Osteoblast (primary cell): Measurements from ENCODE around the gene GRB10. TPM values are rescaled to one million over a fixed set of nuclear protein-coding genes. Genes with fewer than 3 reads are reported as not detected.

Experiments
- DNase-seq: peaks from one replicate; pipeline ENCODE4 v3.0.0; 2011; ENCODE audit warnings: low spot score, mixed read lengths; ENCODE audit not compliant: insufficient read length; ENCODE audit errors: missing footprints
- H2AFZ ChIP-seq: 2 replicates; pipeline ENCODE4 v1.6.0; 2011; ENCODE audit warnings: mild to moderate bottlenecking, low read length
- H3K27ac ChIP-seq: 2 replicates; pipeline ENCODE4 v1.5.1; 2011; ENCODE audit warnings: mild to moderate bottlenecking, low read depth, low read length, moderate library complexity
- H3K27me3 ChIP-seq: 2 replicates; pipeline ENCODE4 v1.6.0; 2012; ENCODE audit warnings: mild to moderate bottlenecking, control low read depth, inconsistent platforms, low read length, moderate library complexity; ENCODE audit not compliant: insufficient read depth
- H3K36me3 ChIP-seq: 2 replicates; pipeline ENCODE4 v1.5.1; 2011; ENCODE audit warnings: mild to moderate bottlenecking, low read length, control low read depth, moderate library complexity; ENCODE audit not compliant: insufficient read depth
- H3K4me1 ChIP-seq: 2 replicates; pipeline ENCODE4 v1.5.1; 2011; ENCODE audit warnings: mild to moderate bottlenecking, low read length, control low read depth, moderate library complexity; ENCODE audit not compliant: insufficient read depth
- H3K4me2 ChIP-seq: 2 replicates; pipeline ENCODE4 v1.6.0; 2011; ENCODE audit warnings: mild to moderate bottlenecking, low read length; ENCODE audit not compliant: insufficient read depth
- H3K4me3 ChIP-seq: fragments of 200-600 bp; sonication (generic); 3 replicates; pipeline ENCODE4 v1.5.1; 2012; ENCODE audit warnings: mild to moderate bottlenecking, low read length, inconsistent platforms; ENCODE audit not compliant: insufficient read depth
- H3K79me2 ChIP-seq: 2 replicates; pipeline ENCODE4 v1.6.0; 2012; ENCODE audit warnings: mild to moderate bottlenecking, low read length, control low read depth, inconsistent platforms; ENCODE audit not compliant: insufficient read depth
- H3K9me3 ChIP-seq: 2 replicates; pipeline ENCODE4 v1.5.1; 2011; ENCODE audit warnings: low read depth, low read length, control low read depth
- H4K20me1 ChIP-seq: 2 replicates; pipeline ENCODE4 v1.6.0; 2012; ENCODE audit warnings: mild to moderate bottlenecking, low read length, control low read depth; ENCODE audit not compliant: insufficient read depth
- total RNA-seq: library from RNA; depleted of rRNA; stranded (reverse); fragments of >200 nt; gene quantifications from 2 replicates; pipeline ENCODE4 v1.2.3, GENCODE V29; 2012
- TF ChIP-seq, protein P1 (sequence below): IDR thresholded peaks from 2 replicates; pipeline ENCODE4 v1.5.1; 2011; ENCODE audit warnings: mild to moderate bottlenecking, low read depth, low read length, moderate library complexity; ENCODE audit errors: extremely low read depth

Gene GRB10
- total RNA-seq, 1 donor = 62.6 TPM

DNA sequence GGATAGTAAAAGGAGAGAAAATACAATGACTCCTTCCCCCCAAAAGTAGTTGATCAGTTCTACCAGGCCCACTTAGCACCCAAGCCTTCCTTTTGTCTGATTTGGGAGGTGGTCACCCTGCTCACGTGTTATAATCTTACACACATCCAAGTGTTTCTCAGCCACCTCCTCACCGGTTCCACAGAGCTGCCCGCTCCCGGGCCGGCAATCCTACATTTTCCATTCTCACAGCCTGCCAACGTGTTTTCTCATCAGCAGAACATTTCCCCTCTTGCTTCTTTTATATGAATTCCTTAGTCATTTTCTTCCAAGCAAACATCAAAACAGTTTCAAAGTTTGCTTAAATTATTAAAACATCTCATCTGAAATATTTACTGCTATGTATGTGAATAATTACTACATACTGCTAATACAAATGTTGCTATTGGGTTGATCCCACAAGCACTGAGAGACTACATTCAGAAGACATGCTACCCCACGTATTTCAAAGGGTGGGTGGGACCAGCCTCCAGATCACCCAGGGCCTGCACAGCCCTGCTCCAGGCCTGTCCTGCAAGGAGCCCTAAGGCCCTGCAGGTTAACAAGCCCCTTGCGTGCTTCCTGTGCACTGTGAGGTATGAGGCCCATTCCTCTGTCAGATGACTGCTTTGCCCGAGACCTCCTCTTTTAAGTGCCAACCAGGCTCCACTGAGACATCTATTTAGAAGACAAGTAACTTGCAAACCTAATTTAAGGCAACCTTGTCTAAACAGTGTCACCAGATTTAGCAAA, 75.3 kb downstream of the GRB10 start:
- Histone ChIP-seq H3K27me3 (no peaks in the 10 kb centered on the region), H3K4me3 (no peak overlapping the region), H2AFZ (no peak overlapping the region), H3K36me3 (peaks cover under 1% of the 10 kb centered on the region), H3K27ac (no peak overlapping the region), H3K4me2 (no peak overlapping the region), H3K9me3 (no peaks in the 10 kb centered on the region), H3K4me1 (peaks cover 12% of the 10 kb centered on the region), H3K79me2 (peaks cover 84% of the 10 kb centered on the region), H4K20me1 (peaks cover 55% of the 10 kb centered on the region)
- DNase-seq = no peak
- TF ChIP-seq, protein P1, sequence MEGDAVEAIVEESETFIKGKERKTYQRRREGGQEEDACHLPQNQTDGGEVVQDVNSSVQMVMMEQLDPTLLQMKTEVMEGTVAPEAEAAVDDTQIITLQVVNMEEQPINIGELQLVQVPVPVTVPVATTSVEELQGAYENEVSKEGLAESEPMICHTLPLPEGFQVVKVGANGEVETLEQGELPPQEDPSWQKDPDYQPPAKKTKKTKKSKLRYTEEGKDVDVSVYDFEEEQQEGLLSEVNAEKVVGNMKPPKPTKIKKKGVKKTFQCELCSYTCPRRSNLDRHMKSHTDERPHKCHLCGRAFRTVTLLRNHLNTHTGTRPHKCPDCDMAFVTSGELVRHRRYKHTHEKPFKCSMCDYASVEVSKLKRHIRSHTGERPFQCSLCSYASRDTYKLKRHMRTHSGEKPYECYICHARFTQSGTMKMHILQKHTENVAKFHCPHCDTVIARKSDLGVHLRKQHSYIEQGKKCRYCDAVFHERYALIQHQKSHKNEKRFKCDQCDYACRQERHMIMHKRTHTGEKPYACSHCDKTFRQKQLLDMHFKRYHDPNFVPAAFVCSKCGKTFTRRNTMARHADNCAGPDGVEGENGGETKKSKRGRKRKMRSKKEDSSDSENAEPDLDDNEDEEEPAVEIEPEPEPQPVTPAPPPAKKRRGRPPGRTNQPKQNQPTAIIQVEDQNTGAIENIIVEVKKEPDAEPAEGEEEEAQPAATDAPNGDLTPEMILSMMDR = no peak

DNA sequence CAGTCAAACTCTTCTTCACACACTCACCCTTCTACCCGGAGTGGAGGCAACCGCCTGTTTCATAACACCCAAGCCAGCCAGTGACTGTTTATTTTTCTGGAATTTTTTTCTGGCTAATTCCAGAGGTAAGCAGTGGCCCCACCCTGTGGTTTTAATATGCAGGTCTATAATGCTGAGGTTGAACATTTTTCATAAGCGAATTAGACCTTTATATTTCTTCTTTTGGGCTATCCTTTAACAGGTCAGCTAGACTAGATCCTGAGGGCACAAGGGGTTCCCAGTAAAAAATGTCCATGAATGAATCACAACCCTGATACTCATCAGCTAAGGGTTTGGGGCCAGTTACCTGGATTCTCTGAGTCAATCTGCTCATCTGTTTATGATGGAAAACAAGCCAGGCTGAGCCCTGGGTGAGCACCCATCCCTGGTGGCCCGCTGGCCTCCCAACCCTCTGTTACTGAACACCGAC, 76.2 kb downstream of the GRB10 start:
- Histone ChIP-seq H3K27me3 (no peaks in the 10 kb centered on the region), H3K4me3 (no peak overlapping the region), H3K27ac (no peak overlapping the region), H3K36me3 (peaks cover 3% of the 10 kb centered on the region), H3K4me1 (peaks cover 3% of the 10 kb centered on the region), H4K20me1 (peaks cover 49% of the 10 kb centered on the region), H3K4me2 (no peak overlapping the region), H3K9me3 (no peaks in the 10 kb centered on the region), H2AFZ (no peak overlapping the region), H3K79me2 (peaks cover 75% of the 10 kb centered on the region)
- no peak for DNase-seq
- TF ChIP-seq, protein P1 = no peak

DNA sequence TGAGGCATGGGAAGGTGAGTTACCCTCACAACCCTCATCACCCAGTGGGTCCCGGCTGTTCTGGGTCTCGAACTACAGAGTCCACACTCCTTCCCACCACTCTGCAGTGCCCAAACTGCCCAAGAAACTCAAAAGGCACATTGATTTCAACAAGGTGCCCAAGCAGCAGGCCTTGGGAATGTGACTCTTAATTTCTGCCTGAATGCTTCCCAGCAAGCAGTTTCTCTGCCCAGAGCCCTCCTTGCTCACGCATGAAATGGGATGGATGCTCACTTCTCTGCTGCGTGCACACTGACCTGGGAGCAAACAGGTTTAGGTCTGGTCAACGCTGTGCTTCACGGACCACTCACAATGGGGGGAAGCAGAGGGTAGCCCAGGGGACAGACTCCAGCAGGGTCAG, 77.9 kb downstream of the GRB10 start:
- H4K20me1 ChIP-seq = peaks cover 37% of the 10 kb centered on the region
- no peaks in the 10 kb centered on the region for H3K4me1 ChIP-seq
- H3K9me3 ChIP-seq = no peaks in the 10 kb centered on the region
- H3K79me2 ChIP-seq = peaks cover 58% of the 10 kb centered on the region
- H3K4me3 ChIP-seq = no peak overlapping the region
- H3K36me3 ChIP-seq = peaks cover 6% of the 10 kb centered on the region
- H2AFZ ChIP-seq = no peak overlapping the region
- no peaks in the 10 kb centered on the region for H3K27me3 ChIP-seq
- no peak overlapping the region for H3K27ac ChIP-seq
- no peak for DNase-seq
- no peak overlapping the region for H3K4me2 ChIP-seq
- TF ChIP-seq, protein P1 = no peak

DNA sequence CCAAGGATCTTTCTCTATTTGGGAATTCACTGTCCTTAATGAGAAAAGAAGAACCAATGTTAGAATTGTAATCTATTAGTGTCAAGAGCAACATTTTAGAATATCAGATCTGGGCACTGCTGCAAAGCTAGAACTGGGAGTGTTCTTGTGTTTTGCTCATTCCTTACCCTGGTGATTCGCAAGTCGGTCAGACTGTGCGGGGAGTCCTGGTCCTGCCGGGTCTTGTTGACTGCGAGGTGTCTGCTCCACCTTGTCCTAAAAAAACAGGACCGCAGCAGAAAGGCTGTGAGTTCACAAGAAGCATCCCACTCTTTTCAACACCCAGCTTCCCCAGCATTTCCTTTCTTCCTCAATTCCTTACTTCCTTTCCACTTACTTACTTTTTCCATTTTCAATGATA, 79.0 kb downstream of the GRB10 start:
- no peak overlapping the region for H3K4me3 ChIP-seq
- no peak overlapping the region for H3K4me2 ChIP-seq
- no peak overlapping the region for H3K27ac ChIP-seq
- TF ChIP-seq, protein P1 = no peak
- no peaks in the 10 kb centered on the region for H3K27me3 ChIP-seq
- no peaks in the 10 kb centered on the region for H3K9me3 ChIP-seq
- H2AFZ ChIP-seq = no peak overlapping the region
- no peak for DNase-seq
- peaks cover 33% of the 10 kb centered on the region for H4K20me1 ChIP-seq
- H3K4me1 ChIP-seq = no peaks in the 10 kb centered on the region
- peaks cover 6% of the 10 kb centered on the region for H3K36me3 ChIP-seq
- peaks cover 48% of the 10 kb centered on the region for H3K79me2 ChIP-seq
